NCI-H2029 treated with DMSO at 0.1 percent for 48 hours (cell line): ENCODE data around the gene CYP4V2.
"Not testable (repeated sequence)": the region's sequence is repeated elsewhere in the genome, so short reads cannot be mapped to it uniquely, and the experiment has no call there.

Experiments used
- DNase-seq: peaks from one replicate; lab custom pipeline; 2025; lab: John Stamatoyannopoulos, UW

CYP4V2 gene

DNA sequence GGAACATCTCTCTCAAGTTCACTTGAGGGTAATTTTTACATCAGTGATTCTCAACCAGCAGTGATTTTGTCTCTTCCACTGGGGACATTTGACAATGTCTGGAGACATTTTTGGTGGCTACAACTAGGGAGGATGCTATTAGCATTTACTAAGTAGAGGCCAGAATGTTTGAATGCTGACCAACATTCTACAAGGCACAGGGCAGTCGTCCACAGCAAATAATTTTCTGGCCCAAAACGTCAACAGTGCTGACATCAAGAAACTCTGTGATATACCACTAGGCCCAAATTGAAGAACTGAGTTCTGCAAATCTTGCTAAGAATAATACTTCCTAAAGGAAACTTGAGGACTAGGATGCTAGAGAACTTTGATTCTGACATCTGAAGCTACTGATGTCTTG, 43.0 kb downstream of the CYP4V2 start:
- no peak for DNase-seq

DNA sequence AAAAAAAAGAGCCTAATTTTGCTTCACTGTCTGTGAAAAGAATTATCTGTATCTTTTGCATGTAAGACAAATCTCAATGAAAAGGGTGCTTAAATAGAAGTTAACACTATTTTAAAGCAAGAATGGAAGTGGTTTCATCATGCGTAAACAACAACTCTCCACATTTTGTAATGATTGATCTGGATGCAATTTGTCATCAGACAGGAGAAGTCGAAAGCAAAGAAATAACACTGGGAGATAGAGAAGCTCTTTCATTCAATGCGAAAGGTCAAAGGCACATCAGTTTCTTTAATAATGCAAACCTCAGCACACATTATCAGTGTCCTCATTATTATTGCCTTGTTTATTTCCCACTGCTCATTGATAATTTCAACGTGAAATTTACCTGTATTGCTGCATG, 44.8 kb downstream of the CYP4V2 start:
- DNase-seq, result no peak

DNA sequence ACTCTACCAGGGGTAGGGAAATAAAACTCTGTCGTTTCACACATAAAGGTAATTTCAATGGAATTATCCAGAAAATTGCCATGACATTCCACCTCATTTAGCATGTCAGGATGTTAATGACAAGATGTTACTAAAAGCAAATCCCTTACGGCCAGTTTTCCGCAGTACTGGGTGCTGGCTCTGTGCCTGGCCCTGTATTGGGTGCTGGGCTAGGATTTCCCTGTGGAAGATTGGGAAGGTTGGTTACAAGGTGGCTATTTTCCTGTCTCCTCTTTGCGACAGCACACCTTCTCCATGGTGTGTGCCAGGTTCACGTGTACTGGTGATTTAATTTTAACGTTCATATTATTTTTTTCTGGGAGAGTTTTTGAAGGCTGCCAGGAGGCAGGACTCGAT, 49.1 kb downstream of the CYP4V2 start:
- DNase-seq, result no peak

DNA sequence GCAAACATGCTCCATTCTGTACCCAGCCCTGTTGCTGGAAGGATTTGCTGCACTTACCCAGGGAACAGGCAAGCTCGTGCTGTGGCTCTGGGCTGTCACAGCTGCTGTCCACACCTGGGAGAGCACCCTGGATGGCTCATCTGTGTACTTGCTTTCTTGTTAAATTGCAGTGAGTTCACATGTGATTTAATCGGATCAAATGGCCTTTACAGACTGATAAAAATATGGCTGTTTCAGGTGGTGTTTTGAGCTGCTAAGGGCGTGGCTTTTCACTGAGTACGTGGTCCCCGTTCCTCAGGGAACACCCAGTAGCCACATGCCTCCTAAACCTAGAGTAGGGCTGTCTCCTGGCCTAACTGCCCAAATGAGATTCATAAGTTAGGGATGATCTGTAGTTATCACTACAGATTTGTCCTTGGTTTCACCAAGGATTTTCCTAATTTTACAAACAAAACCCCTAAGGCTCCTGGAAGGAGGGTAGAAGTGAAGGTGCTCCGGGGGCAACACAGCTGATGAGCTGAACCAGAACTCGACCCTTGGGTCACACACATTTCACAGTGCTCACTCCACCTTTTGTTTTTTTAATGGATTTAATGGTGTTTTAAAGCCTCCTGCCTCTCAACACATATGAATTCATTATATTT, 49.6 kb downstream of the CYP4V2 start:
- no peak for DNase-seq

DNA sequence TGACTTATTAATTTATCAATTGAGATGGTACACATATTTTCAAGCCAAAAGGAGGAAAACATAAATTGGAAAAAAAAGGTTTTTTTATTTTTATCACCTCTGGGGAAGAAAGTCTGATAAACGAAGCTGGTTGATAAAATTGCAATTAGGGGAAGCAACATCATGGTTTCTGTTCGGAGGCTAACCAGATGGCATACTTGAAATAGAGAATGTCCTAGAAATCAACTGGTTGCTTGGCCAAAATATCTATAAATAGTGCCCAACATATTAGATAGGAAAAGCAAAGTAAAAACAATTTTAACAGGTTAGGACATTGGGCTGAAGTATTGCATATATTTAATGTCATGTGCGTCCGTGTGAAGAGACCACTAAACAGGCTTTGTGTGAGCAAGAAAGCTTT, 50.2 kb downstream of the CYP4V2 start:
- no peak for DNase-seq

DNA sequence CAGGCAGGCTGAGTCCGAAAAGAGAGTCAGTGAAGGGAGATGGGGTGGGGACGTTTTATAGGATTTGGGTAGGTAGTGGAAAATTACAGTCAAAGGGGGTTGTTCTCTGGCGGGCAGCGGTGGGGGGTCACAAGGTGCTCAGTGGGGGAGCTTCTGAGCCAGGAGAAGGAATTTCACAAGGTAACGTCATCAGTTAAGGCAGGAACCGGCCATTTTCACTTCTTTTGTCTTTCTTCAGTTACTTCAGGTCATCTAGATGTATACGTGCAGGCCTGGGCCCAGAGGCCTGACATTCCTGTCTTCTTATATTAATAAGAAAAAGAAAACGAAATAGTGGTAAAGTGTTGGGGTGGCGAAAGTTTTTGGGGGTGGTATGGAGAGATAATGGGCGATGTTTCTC, 50.7 kb downstream of the CYP4V2 start:
- DNase-seq, result not testable (repeated sequence)

DNA sequence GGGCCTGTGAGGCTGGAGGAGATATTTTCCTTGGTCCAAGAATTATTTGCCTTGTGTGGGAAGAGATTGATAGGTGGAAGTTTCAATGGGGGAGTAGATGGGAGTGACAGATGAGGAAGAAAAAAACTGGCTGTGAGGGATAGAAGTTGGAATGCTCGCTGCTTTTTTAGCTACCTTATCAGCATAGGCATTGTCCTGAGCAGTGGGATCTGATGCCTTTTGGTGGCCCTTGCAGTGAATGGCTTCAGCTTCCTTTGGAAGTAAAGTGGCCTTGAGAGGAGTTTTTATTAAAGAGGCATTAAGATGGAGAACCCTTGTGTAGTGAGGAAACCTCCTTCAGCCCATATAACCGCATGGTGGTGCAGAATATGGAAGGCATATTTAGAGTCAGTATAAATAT, 52.0 kb downstream of the CYP4V2 start:
- DNase-seq, result no peak

DNA sequence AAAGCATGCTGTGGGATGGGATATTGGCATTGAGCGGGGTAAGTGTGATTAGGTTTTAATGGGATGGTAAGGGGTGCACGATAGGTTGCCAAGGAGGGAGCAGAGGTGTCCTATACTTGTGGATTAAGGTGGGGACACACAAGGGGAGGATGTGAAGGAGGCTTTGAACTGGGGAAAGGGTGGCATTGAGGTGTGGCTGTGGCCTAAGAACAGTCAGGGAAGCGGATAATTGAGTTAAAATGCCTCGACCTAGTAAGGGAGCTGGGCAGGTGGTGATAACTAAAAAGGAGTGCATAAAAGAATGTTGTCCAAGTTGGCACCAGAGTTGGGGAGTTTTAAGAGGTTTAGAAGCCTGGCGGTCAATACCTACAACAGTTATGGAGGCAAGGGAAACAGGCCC, 53.5 kb downstream of the CYP4V2 start:
- DNase-seq, result no peak

DNA sequence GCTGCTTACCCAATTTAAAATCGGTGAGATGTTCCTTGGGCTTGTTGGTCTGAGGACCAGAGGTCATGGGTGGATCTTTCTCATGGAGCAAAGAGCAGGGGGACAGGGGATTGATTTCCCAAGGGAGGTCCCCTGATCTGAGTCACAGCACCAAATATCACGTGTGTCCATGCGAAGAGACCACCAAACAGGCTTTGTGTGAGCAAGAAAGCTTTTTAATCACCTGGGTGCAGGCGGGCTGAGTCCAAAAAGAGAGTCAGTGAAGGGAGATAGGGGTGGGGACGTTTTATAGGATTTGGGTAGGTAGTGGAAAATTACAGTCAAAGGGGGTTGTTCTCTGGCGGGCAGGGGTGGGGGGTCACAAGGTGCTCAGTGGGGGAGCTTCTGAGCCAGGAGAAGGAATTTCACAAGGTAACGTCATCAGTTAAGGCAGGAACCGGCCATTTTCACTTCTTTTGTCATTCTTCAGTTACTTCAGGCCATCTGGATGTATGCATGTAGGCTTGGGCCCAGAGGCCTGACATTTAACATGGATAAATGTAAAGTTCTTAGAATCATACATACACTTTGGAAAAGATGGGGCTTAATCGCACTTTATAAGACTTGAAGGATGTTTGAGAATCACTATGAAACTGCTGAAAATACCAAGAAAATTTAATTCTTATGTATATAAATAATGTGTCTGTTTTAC, 55.8 kb downstream of the CYP4V2 start:
- not testable (repeated sequence) for DNase-seq

DNA sequence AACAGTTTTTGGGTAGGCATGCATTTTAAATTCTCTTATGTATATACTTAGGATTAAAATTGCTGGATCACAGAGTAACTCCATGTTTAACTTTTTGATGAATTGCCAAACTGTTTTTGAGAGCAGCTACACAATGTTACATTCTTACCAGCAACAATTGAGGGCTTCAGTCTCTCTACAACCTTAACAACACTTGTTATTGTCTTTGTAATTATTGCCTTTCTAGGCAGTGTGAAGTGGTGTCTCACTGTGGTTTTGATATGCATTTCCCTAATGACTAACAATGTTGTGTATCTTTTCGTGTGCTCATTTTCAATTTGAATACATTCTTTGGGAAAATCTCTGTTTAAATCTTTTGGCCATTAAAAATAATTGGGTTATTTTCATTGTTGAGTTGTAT, 57.3 kb downstream of the CYP4V2 start:
- no peak for DNase-seq

DNA sequence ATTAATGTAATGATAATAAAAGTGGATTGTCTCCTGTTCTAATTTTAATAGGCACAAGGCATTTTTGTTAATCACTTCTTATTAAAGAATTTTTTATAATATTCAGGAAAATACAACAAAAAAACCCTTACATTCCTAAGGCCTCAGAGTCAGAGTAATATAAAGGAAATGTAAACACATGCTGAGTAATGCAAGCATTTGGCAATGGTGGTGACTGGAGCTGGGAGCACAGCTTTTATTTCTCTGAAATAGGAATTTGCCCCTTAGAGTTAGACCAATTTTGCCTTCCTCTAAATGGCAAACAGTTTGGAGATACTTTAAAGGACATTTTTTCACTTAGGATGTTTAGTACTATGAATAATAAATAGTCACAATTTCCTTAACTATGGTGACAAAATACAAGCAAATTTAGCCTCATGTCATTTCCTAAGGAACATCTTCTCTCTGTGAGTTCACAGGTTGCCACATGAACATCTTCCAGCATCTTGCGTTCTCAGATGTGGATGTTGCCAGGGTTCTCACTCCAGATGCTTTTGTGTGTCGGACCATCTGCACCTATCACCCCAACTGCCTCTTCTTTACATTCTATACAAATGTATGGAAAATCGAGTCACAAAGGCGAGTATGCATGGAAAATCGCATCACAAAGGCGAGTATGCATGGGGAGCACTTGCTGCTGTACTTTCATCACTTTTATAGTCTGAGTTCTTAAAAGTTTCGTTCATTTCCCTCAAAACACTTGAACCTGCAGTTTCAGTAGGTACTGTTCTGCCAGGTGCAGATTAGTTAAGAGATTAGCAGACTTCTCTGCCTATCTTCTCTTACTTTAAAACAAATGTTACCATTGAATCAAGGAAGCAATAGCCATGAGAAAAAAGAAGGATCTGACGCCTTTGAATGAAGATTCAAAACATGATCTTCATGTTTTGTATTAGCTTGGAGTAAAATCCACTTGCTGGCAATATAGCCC, 58.7 kb downstream of the CYP4V2 start:
- DNase-seq, result no peak

DNA sequence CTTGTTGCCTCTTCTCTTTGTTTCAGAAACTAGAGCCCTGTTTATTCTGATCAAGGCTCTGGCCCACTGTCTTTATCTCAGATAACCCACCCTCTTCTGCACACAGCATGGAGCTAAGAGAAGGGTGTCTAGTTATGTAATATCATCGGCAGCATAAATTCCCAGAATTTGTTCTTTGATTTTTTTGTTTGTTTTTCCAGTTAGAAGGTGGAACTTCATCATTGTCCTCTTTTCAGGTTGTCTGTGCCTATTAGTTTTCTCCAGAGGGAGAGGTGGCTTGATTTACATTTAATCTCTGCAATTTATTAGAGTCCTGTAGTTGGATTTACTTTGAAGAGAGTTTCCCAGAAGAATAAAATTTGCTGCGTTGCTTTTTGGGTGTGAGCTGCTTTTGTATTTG, 59.4 kb downstream of the CYP4V2 start:
- DNase-seq, result no peak

DNA sequence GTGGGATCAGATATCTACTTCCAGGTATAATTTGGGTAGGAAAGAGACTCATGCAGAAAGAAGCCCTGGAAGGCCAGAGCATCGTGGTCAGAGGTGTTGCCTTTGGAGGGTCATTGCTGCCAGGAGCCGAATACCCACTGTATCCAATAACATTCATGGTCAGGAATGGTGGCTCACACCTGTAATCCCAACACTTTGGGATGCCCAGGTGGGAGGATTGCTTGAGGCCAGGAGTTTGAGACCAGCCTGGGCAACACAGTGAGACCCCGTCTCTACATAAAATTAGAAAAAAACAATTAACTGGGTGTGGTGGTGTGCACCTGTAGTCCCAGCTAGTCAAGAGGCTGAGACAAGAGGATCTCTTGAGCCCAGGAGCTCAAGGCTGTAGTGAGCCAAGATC, 63.8 kb downstream of the CYP4V2 start:
- no peak for DNase-seq

DNA sequence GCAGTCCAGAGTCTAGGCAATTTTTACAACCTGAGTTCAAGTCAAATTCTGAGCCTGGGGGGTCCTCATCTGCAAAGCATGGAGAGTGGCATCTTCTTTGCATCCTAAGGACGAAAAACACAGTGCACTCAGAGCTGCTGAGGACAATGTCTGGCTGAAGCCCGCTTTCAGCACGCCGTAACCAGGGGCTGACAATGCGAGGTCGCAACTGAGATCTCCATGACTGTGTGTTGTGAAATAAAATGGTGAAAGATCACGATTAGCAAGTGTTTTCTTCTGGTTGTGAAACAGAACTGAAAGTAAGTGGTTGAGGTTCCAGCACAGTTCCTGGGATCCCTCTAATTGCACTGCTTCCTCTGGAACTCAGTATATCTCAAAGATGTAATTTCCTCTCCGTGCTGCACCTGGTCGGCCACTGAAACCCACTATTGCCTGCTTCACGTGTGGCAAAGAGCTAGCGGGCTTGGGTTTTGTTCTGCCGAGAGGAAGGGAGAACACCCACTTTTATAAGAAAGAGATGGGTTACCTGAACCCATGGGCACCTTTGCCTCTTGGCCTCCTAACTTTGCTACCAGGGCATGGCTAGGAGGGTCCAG, 66.9 kb downstream of the CYP4V2 start:
- DNase-seq, result no peak

DNA sequence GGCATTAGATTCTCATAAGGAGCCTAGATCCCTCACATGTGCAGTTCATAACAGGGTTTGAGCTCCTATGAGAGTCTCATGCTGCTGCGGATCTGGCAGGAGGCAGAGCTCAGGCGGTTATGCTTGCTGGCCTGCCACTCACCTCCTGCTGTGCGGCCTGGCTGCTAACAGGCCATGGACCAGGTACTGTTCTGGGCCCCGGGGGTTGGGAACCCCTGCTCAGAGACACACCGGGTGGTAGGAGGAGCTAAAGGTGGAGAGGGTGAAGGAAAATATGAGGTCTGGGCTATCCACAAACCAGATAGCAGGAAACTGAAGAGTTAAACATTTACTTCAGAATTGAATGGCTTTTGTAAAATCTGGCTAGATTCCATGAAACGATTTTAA, 68.7 kb downstream of the CYP4V2 start:
- no peak for DNase-seq
